HCT116 (cell line): ENCODE results near the gene COPS7B. TPM values are rescaled to one million over a fixed set of nuclear protein-coding genes. Genes with fewer than 3 reads are reported as not detected.

ENCODE experiments used
- ATAC-seq: fragments of 200-7000 bp; cut with Tn5 transposase; 2 replicates; pipeline ENCODE4 v1.9.1; 2020; ENCODE audit warnings: mild to moderate bottlenecking, moderate library complexity
- BruUV-seq: library from RNA; stranded (reverse); fragments of 400-500 nt; replicated peaks from 2 replicates; lab custom pipeline; 2021; lab: Mats Ljungman, UMichigan
- CTCF ChIA-PET: fragments of 300-600 bp; sonication (Branson Sonifier 250); formaldehyde crosslinking; loops from one replicate; lab custom pipeline; 2021; ENCODE audit warnings: antibody characterized with exemption; lab: Charles Lee
- POLR2A ChIA-PET: fragments of 300-600, 350-600 bp; sonication (Branson Sonifier 250); formaldehyde crosslinking; loops from one replicate; lab custom pipeline; 2021; ENCODE audit warnings: antibody characterized with exemption; lab: Charles Lee
- RAD21 ChIA-PET, 2 experiments: fragments of 300-600 bp; sonication (Branson Sonifier 250); formaldehyde crosslinking; loops; one replicate each; lab custom pipeline; 2023; ENCODE audit warnings: low total read pairs in 2 of 2; ENCODE audit not compliant: uncharacterized antibody in 2 of 2, unreplicated experiment in 2 of 2, low non-redundant PET in 1 of 2; lab: Charles Lee
- DNase-seq: peaks from one replicate; pipeline ENCODE4 v3.0.0-alpha.2; 2010; ENCODE audit warnings: low read depth, low spot score
- H2AFZ ChIP-seq: fragments of 200-600 bp; shearing (Covaris generic), sonication (generic); 2 replicates; pipeline ENCODE4 v1.6.1; 2017; ENCODE audit warnings: low read depth, mixed run types, mixed read lengths, antibody characterized with exemption, low read length; ENCODE audit not compliant: poor library complexity, severe bottlenecking
- H3K27ac ChIP-seq: 2 replicates; pipeline ENCODE4 v1.5.1; 2012; ENCODE audit warnings: low read depth, low read length
- H3K27me3 ChIP-seq: fragments of 200-600 bp; sonication (generic); 2 replicates; pipeline ENCODE4 v1.6.1; 2016; ENCODE audit warnings: mixed run types, low read length, mixed read lengths; ENCODE audit not compliant: insufficient read depth
- H3K36me3 ChIP-seq, 2 experiments: fragments of 200-500 bp in 1 of 2; fragments of 200-600 bp in 1 of 2; sonication (Bioruptor generic) in 1 of 2; sonication (generic) in 1 of 2; 2 replicates each; pipeline versions ENCODE4 v1.5.1 to v1.6.1; 2014 to 2016; ENCODE audit warnings: low read length in 2 of 2, inconsistent platforms in 1 of 2, mixed read lengths in 1 of 2, mixed run types in 1 of 2; ENCODE audit not compliant: insufficient read depth in 2 of 2, control insufficient read depth in 1 of 2
- H3K4me1 ChIP-seq, 2 experiments: fragments of 200-600 bp in 1 of 2; sonication (generic) in 1 of 2; 2 replicates each; pipeline versions ENCODE4 v1.5.1 to v1.6.1; 2012 to 2017; ENCODE audit warnings: low read length in 2 of 2, inconsistent platforms in 1 of 2, mild to moderate bottlenecking in 1 of 2, mixed read lengths in 1 of 2, mixed run types in 1 of 2, moderate library complexity in 1 of 2; ENCODE audit not compliant: insufficient read depth in 2 of 2, control insufficient read depth in 1 of 2
- H3K4me2 ChIP-seq: fragments of 200-600 bp; sonication (generic); 2 replicates; pipeline ENCODE4 v1.6.1; 2017; ENCODE audit warnings: mixed run types, low read length, mixed read lengths
- H3K4me3 ChIP-seq, 2 experiments: fragments of 200-600 bp in 1 of 2; sonication (generic) in 1 of 2; replicated peaks in 1 of 2; 2 replicates each; pipeline ENCODE4 v1.5.1; 2011 to 2016; ENCODE audit warnings: low read length in 2 of 2, control low read depth in 1 of 2, low read depth in 1 of 2, mild to moderate bottlenecking in 1 of 2, mixed read lengths in 1 of 2, mixed run types in 1 of 2
- H3K79me2 ChIP-seq: fragments of 200-600 bp; sonication (generic); 2 replicates; pipeline ENCODE4 v1.6.1; 2017; ENCODE audit warnings: mild to moderate bottlenecking, mixed run types, low read length, moderate library complexity, mixed read lengths; ENCODE audit not compliant: insufficient read depth
- H3K9ac ChIP-seq: fragments of 200-600 bp; sonication (generic); 2 replicates; pipeline ENCODE4 v1.6.1; 2016; ENCODE audit warnings: low read length, mixed read lengths
- H3K9me2 ChIP-seq: fragments of 200-600 bp; sonication (generic), shearing (Covaris generic); 2 replicates; pipeline ENCODE4 v1.6.1; 2017; ENCODE audit warnings: mixed run types, mild to moderate bottlenecking, moderate library complexity; ENCODE audit not compliant: insufficient read depth
- H3K9me3 ChIP-seq, 2 experiments: fragments of 200-500 bp in 1 of 2; fragments of 200-600 bp in 1 of 2; sonication (Bioruptor generic) in 1 of 2; sonication (generic) in 1 of 2; 2 replicates each; pipeline ENCODE4 v1.6.1; 2014 to 2017; ENCODE audit warnings: low read length in 2 of 2, mixed read lengths in 2 of 2, inconsistent platforms in 1 of 2, low read depth in 1 of 2, mild to moderate bottlenecking in 1 of 2, mixed run types in 1 of 2, moderate library complexity in 1 of 2; ENCODE audit not compliant: control insufficient read depth in 1 of 2, insufficient read depth in 1 of 2
- H4K20me1 ChIP-seq: fragments of 200-600 bp; sonication (generic), shearing (Covaris generic); 2 replicates; pipeline ENCODE4 v1.6.1; 2017; ENCODE audit warnings: mixed run types, mild to moderate bottlenecking, moderate library complexity; ENCODE audit not compliant: insufficient read depth
- CBX3 ChIP-seq: IDR thresholded peaks from 2 replicates; pipeline ENCODE4 v1.6.1; 2012; ENCODE audit warnings: low read depth
- EGR1 ChIP-seq: IDR thresholded peaks from 2 replicates; pipeline ENCODE4 v1.6.1; 2012; ENCODE audit warnings: low read depth
- ELF1 ChIP-seq: IDR thresholded peaks from 2 replicates; pipeline ENCODE4 v1.6.1; 2012; ENCODE audit warnings: low read depth, borderline replicate concordance
- EZH2 ChIP-seq: fragments of 200-600 bp; sonication (generic); IDR thresholded peaks from 2 replicates; pipeline ENCODE4 v1.6.1; 2017; ENCODE audit warnings: antibody characterized with exemption, mixed run types
- EZH2phosphoT487 ChIP-seq: fragments of 200-600 bp; IDR thresholded peaks from 2 replicates; pipeline ENCODE4 v1.6.1; 2018; ENCODE audit warnings: antibody characterized with exemption, borderline replicate concordance
- FOSL1 ChIP-seq: IDR thresholded peaks from 2 replicates; pipeline ENCODE4 v1.6.1; 2012; ENCODE audit warnings: low read depth
- JUND ChIP-seq: IDR thresholded peaks from 2 replicates; pipeline ENCODE4 v1.6.1; 2012
- POLR2A ChIP-seq: IDR thresholded peaks from 2 replicates; pipeline ENCODE4 v1.7.0; 2011; ENCODE audit warnings: borderline replicate concordance; ENCODE audit not compliant: insufficient read depth, insufficient read length; ENCODE audit errors: extremely low read depth
- POLR2AphosphoS5 ChIP-seq: IDR thresholded peaks from 2 replicates; pipeline ENCODE4 v1.6.1; 2011; ENCODE audit warnings: mild to moderate bottlenecking, low read depth, low read length, moderate library complexity
- RAD21 ChIP-seq: IDR thresholded peaks from 2 replicates; pipeline ENCODE4 v1.6.1; 2012; ENCODE audit warnings: low read depth, mild to moderate bottlenecking
- SIN3A ChIP-seq: IDR thresholded peaks from 2 replicates; pipeline ENCODE4 v1.6.1; 2012; ENCODE audit warnings: low read depth
- SRF ChIP-seq: IDR thresholded peaks from 2 replicates; pipeline ENCODE4 v1.6.1; 2012; ENCODE audit warnings: low read depth
- YY1 ChIP-seq: IDR thresholded peaks from 2 replicates; pipeline ENCODE4 v1.6.1; 2011; ENCODE audit warnings: low read length, low read depth, moderate library complexity, mild to moderate bottlenecking; ENCODE audit not compliant: insufficient replicate concordance; ENCODE audit errors: extremely low read depth
- ZNF274 ChIP-seq: fragments of 200-500 bp; sonication (Bioruptor generic); IDR thresholded peaks from 2 replicates; pipeline ENCODE4 v1.6.1; 2014; ENCODE audit warnings: mild to moderate bottlenecking, low read depth, low read length, inconsistent platforms
- intact Hi-C: fragments of 100-400 bp; cut with micrococcal nuclease; formaldehyde crosslinking; loops from 2 replicates; pipeline ENCODE4 v1.10.0; 2022
- total RNA-seq: library from RNA; stranded (reverse); gene quantifications from one replicate; pipeline ENCODE4 v1.2.1, GENCODE V29; 2021; ENCODE audit not compliant: unreplicated experiment
- TF ChIP-seq, protein P1 (sequence below): IDR thresholded peaks from 2 replicates; pipeline ENCODE4 v1.6.1; 2011; ENCODE audit warnings: mild to moderate bottlenecking, low read length, moderate library complexity; ENCODE audit not compliant: insufficient replicate concordance; ENCODE audit errors: extremely low read depth
- TF ChIP-seq, protein P2 (sequence below): IDR thresholded peaks from 2 replicates; pipeline ENCODE4 v1.6.1; 2012

COPS7B gene
- total RNA-seq, 1 experiment from 2014 or later = 52.9 TPM

- POLR2A ChIA-PET = no interaction called here
Measured at GRCh38 chr2:231764760-231765159, 21.5 kb upstream of the COPS7B start.

GRCh38 chr2:231765496-231765929 lies 20.7 kb upstream of the COPS7B start:
- CTCF ChIA-PET = no interaction called here
- Histone ChIP-seq H3K4me2 (no peak overlapping the region), H2AFZ (no peak overlapping the region), H3K27ac (no peak overlapping the region), H3K9me3 (no peaks in the 10 kb centered on the region), H3K4me3 (no peak overlapping the region)
- RAD21 ChIA-PET = no interaction called here
- no TSS peak for BruUV-seq
- TF ChIP-seq EGR1 = no peak
- no peak for TF ChIP-seq SIN3A
- TF ChIP-seq ELF1 = no peak
- no peak for TF ChIP-seq POLR2A
- TF ChIP-seq, protein P1, sequence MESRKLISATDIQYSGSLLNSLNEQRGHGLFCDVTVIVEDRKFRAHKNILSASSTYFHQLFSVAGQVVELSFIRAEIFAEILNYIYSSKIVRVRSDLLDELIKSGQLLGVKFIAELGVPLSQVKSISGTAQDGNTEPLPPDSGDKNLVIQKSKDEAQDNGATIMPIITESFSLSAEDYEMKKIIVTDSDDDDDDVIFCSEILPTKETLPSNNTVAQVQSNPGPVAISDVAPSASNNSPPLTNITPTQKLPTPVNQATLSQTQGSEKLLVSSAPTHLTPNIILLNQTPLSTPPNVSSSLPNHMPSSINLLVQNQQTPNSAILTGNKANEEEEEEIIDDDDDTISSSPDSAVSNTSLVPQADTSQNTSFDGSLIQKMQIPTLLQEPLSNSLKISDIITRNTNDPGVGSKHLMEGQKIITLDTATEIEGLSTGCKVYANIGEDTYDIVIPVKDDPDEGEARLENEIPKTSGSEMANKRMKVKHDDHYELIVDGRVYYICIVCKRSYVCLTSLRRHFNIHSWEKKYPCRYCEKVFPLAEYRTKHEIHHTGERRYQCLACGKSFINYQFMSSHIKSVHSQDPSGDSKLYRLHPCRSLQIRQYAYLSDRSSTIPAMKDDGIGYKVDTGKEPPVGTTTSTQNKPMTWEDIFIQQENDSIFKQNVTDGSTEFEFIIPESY = no peak
- no peak for TF ChIP-seq SRF
- TF ChIP-seq EZH2 = no peak
- no peak for TF ChIP-seq YY1
- TF ChIP-seq POLR2AphosphoS5 = no peak
- TF ChIP-seq RAD21 = no peak
- TF ChIP-seq EZH2phosphoT487 = no peak
- no peak for TF ChIP-seq CBX3
- TF ChIP-seq JUND = no peak
- TF ChIP-seq, all 23 proteins: peak for 0
- Histone ChIP-seq H3K79me2 (no peaks in the 10 kb centered on the region), H3K9ac (no peak overlapping the region), H3K27me3 (no peaks in the 10 kb centered on the region), H4K20me1 (no peaks in the 10 kb centered on the region), H3K4me1 (peaks cover 0 to 11% of the 10 kb centered on the region in 2 experiments; a peak in 1 of 4 replicates), H3K9me2 (no peaks in the 10 kb centered on the region), H3K36me3 (no peaks in the 10 kb centered on the region)
- intact Hi-C loops = no loop called here
- DNase-seq = no peak
- POLR2A ChIA-PET = no interaction called here
- no peak for ATAC-seq

More at GRCh38 chr2:231764760-231765159, 21.5 kb upstream of the COPS7B start:
- H2AFZ ChIP-seq = no peak overlapping the region
- H3K4me2 ChIP-seq = no peak overlapping the region
- TF ChIP-seq ZNF274 (no peak), EGR1 (no peak), FOSL1 (no peak), CBX3 (no peak), RAD21 (no peak), EZH2phosphoT487 (no peak)
- TF ChIP-seq, protein P1 = no peak
- TF ChIP-seq, protein P2, sequence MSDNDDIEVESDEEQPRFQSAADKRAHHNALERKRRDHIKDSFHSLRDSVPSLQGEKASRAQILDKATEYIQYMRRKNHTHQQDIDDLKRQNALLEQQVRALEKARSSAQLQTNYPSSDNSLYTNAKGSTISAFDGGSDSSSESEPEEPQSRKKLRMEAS = no peak
- H3K4me1 ChIP-seq = peaks cover 0 to 11% of the 10 kb centered on the region in 2 experiments; a peak in 1 of 4 replicates
- no peaks in the 10 kb centered on the region for H3K9me3 ChIP-seq
- ChIA-PET RAD21 (no interaction called here), CTCF (no interaction called here)
- H3K9ac ChIP-seq = no peak overlapping the region
- no peak overlapping the region for H3K4me3 ChIP-seq
- BruUV-seq = no TSS peak
- no peaks in the 10 kb centered on the region for H3K36me3 ChIP-seq
- DNase-seq = no peak
- no peaks in the 10 kb centered on the region for H3K79me2 ChIP-seq
- H3K27me3 ChIP-seq = no peaks in the 10 kb centered on the region
- intact Hi-C loops = no loop called here
- H3K9me2 ChIP-seq = no peaks in the 10 kb centered on the region
- no peaks in the 10 kb centered on the region for H4K20me1 ChIP-seq
- H3K27ac ChIP-seq = no peak overlapping the region
- ATAC-seq = no peak
